LNCaP clone FGC (cell line): ENCODE data around the gene SHISAL2A.

Source experiments
- DNase-seq: peaks from one replicate; pipeline ENCODE4 v3.0.0-alpha.2; 2011; ENCODE audit warnings: low read depth
- H3K4me3 ChIP-seq: 2 replicates; pipeline ENCODE4 v1.5.1; 2011; ENCODE audit warnings: mild to moderate bottlenecking, low read depth, low read length, control low read depth
- TF ChIP-seq, protein P1 (sequence below): IDR thresholded peaks from 2 replicates; pipeline ENCODE4 v1.5.1; 2012; ENCODE audit warnings: mild to moderate bottlenecking; ENCODE audit not compliant: control insufficient read depth, insufficient read depth; ENCODE audit errors: extremely low read depth

Gene SHISAL2A

DNA sequence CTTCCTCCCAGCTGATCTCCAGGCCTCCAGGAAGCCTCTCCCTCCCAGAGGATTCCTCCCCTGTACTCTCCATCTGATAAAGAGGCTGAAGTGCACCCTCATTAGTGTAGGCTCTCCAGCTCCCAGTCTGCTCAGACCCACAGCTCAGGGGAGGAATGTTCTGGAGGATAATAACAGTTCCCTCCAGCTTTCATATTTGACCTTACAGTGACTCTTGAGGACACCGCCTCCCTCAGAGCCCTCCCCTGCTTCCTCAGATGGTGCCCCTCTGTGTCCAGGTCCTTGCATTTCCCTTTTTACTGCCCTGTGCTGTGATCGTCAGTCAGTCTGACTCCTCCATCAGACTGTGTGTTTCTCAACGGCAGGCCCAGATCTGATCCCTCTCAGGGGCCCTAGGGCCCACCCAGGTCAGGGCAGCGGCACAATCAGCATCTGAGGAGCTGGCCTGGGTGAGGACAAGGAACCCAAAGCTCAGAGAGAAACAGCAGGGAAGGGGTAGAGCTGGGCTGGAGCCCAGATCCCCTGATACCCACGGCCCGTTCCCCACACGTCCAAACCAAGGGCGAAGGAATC lies 1.1 kb upstream of the SHISAL2A start:
- DNase-seq, result no peak
- TF ChIP-seq, protein P1, sequence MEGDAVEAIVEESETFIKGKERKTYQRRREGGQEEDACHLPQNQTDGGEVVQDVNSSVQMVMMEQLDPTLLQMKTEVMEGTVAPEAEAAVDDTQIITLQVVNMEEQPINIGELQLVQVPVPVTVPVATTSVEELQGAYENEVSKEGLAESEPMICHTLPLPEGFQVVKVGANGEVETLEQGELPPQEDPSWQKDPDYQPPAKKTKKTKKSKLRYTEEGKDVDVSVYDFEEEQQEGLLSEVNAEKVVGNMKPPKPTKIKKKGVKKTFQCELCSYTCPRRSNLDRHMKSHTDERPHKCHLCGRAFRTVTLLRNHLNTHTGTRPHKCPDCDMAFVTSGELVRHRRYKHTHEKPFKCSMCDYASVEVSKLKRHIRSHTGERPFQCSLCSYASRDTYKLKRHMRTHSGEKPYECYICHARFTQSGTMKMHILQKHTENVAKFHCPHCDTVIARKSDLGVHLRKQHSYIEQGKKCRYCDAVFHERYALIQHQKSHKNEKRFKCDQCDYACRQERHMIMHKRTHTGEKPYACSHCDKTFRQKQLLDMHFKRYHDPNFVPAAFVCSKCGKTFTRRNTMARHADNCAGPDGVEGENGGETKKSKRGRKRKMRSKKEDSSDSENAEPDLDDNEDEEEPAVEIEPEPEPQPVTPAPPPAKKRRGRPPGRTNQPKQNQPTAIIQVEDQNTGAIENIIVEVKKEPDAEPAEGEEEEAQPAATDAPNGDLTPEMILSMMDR, result no peak
- H3K4me3 ChIP-seq, result no peak overlapping the region

DNA sequence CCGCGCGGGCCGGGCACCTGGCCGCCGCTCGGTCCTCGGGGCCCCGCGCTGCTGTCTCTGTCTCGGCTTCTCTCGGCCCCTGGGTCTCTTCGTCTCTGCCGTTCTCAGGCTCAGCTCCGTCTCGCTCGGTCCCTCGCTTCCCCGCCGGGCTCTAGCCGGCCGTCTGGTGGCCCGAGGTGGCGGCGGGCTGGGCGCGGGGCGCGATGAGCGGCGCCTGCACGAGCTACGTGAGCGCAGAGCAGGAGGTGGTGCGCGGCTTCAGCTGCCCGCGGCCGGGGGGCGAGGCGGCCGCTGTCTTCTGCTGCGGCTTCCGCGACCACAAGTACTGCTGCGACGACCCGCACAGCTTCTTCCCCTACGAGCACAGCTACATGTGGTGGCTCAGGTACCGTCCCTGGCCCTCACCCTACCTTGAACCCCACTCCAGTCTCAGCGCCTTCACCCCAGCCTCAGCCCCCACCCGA lies 355 bp downstream of the SHISAL2A start:
- DNase-seq, result no peak
- TF ChIP-seq, protein P1, result no peak
- H3K4me3 ChIP-seq, result no peak overlapping the region

DNA sequence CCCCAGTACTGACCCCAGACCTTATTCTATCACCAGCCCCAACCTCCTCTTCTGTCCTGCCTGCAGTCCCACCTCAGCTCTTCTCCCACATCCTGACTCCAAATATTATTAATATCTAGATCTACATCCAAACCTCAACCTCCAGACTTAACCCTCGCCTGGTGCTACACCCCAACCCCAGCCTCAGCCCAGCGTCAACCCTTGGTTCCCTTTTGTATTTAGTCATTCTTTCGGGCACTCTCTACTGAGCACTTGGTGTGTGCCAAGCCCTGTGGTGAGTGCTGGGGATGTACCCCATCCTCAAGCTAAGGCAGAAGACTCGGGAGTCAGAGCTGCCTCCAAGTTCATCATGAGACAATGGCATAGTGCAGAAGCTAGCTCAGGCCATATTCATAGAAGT lies 1.1 kb downstream of the SHISAL2A start:
- TF ChIP-seq, protein P1, result no peak
- DNase-seq, result no peak
- H3K4me3 ChIP-seq, result no peak overlapping the region

DNA sequence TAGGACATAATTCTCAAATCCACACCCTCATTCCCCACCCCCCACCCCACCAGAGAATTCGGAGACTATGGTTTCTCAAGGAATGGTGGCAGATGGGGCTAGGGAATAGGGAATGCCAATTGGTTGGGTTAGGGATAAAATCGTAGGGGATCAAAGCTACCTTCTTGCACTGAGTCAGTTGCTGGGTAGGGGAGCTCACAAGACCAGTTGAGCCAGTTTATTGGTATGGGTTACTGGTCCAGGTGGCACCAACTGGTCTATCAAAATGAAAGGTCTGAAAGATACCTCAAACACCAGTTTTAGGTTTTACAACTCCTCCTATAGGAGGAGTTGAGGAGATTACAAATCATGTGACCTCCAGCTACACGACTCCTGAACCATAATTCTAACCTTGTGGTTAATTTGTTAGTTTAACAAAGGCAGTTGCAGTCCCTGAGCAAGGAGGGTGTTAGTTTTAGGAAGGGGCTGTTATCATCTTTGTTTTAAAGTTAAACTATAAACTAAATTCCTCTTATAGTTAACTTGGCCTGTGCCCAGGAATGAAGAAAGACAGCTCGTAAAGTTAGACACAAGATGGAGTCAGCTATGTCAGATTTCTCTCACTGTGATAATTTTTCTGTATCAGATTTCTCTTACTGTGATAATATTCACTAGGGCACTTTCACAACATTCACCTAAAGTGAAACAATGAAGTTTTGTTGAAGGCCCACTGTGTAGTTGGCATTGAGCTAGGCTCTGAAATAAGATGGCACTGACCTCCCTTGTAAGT lies 2.5 kb downstream of the SHISAL2A start:
- TF ChIP-seq, protein P1, result no peak
- no peak overlapping the region for H3K4me3 ChIP-seq
- no peak for DNase-seq

DNA sequence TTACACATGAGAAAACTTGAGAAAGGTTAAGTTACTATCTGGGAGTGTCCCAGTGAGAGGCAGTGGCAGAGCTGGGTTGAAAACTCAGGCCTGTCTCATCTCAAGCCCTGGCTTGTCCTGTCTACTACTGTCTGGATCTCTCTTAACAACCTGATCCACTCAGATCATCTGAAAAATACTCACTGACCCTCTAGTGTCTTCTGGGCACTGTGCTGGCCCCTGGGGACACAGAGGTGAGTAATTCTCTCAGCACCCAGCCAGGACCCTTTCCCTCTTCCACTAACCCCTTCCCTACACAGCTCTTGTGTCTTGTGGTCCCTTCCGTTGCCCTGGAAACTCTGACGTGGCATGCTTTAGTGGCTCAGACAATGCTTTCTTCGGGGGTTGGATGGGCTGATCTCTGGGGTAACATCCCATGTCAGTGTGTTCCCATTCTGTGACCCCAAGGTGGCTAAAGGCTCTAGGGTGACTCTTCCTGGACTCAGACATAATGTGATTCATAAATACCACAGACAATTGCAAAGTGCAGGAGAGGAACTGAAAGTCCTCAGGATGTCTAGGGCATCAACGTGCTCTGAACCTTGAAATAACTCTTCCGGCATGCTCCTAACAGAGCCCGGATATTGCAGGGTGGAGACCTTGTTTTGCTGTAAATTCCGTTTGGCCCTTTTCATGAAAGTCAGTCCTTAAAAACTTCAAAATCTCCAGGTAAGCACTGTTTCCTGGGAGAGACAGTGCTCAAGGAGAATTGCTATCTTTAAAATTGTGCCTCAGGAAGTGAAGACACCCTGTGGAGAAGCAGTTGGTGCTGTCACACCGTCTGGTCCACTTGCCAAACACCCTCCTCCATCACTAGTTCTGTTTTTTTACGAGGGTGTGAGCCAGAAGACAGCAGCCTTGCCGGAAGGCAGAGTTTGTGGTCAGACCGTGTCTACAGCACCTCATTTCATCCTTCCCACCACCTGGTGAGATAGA lies 4.0 kb downstream of the SHISAL2A start:
- TF ChIP-seq, protein P1, result no peak
- DNase-seq, result no peak
- no peak overlapping the region for H3K4me3 ChIP-seq

DNA sequence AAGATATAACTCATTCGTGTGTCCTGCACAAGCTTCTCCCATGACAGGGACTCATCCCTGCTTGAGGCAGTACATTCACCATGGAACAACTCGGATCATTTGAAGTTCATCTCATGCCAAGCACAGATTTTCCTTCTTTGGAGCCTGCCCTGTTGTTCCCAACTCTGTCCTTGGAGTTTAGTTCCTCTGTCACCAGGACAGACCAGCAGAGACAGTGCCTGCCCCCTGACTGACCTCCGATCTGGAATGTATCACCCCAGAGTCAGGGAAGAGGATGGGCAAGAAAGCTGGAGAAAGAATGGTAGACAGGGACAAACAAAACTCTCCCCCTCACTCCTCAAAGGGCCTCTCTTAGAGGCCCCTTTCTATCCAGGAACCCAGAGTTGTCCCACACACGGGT lies 5.0 kb downstream of the SHISAL2A start:
- H3K4me3 ChIP-seq, result no peak overlapping the region

More for the DNA sequence above, 5.0 kb downstream of the SHISAL2A start:
- DNase-seq, result no peak
- TF ChIP-seq, protein P1, result no peak
